Measurements from ENCODE around the gene ROBO3.

Gene ROBO3

DNA sequence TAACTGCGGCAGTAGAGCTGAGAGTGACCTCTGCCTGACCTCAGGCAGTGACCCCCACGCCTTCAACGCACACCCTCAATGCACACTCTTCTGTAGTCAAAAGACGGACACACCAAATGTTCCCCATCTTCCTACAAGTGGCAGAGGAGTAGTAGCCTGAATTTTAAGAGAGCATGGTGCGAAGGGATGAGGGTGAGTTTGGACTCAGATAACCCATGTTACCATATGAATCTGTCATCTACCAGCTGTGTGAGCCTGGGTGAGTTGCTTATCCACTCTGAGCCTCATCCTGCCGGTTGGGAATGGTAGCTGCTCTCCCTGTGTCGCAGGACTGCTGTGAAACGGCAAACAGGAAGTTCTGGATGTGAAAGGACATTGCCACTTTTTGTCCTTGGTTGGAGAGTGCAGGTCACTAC lies 20.6 kb upstream of the ROBO3 start:
- peak overlapping the region; percentile 48 for H3K4me2 ChIP-seq (ENCODE audit: low read length)
- no peak overlapping the region for H3K9ac ChIP-seq (ENCODE audit: low read depth, low read length)
- H3K27me3 ChIP-seq (ENCODE audit: control insufficient read depth, insufficient read depth, low read length) = peaks cover 99% of the 10 kb centered on the region
- H3K36me3 ChIP-seq (ENCODE audit: insufficient read depth, low read length) = no peaks in the 10 kb centered on the region
- no peaks in the 10 kb centered on the region for H3K9me3 ChIP-seq (replicated peaks; ENCODE audit: low read length)
- peaks cover 3% of the 10 kb centered on the region for H3K4me1 ChIP-seq (ENCODE audit: control insufficient read depth, insufficient read depth, low read length)
- no peak overlapping the region for H3K4me3 ChIP-seq (ENCODE audit: low read length)

DNA sequence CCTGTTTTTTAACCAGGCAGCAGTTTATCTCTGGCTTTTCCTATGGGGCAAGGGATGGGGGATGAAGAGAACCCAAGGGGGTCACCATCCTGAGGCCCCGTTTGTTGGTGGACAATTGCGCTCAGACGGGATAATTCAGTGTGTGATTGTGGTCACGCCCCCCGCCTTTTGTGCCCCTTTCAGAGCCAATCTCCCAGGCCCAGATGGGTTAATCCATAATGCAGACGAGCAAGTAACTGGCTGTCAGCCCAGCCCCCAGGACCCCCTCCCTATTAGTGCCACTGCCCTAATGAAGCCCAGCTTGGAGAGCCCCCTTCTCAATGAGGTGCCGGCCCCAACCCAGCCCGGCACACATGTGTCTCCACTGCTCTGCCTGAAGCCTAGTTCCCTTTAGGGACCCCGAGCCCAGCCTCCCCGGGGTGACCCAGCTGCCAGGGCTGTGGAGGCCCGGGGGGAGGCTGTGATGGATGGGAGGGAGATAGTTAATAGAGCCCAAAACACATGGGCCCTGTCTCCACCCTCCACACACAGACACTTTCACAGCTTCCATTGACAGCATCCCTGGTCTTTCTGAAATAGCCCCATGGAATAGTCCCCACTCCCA lies 19.1 kb upstream of the ROBO3 start:
- Histone ChIP-seq H3K9me3 (replicated peaks; ENCODE audit: low read length) (no peaks in the 10 kb centered on the region), H3K4me3 (ENCODE audit: low read length) (no peak overlapping the region), H3K9ac (ENCODE audit: low read depth, low read length) (no peak overlapping the region), H3K4me1 (ENCODE audit: control insufficient read depth, insufficient read depth, low read length) (no peaks in the 10 kb centered on the region), H3K4me2 (ENCODE audit: low read length) (no peak overlapping the region), H3K36me3 (ENCODE audit: insufficient read depth, low read length) (no peaks in the 10 kb centered on the region), H3K27me3 (ENCODE audit: control insufficient read depth, insufficient read depth, low read length) (peaks cover 99% of the 10 kb centered on the region)

DNA sequence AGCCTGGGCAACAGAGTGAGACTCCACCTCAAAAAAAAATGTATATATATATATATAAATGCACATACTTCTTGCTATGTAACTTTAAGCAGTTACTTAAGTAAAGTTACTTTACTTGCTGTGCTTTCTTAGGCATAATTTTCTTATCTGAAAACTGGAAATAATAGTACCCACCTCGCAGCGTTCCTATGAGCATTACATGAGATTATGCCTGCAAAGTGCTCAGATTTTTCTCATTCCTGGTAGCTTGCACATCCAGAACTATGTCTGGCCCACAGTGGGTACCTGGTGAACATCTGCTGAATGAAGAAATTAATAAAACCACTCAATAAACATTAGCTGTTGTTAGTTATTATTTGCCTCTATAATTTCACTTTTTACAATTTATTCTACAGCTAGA lies 6.1 kb upstream of the ROBO3 start:
- Histone ChIP-seq H3K9me3 (replicated peaks; ENCODE audit: low read length) (no peaks in the 10 kb centered on the region), H3K36me3 (ENCODE audit: insufficient read depth, low read length) (no peaks in the 10 kb centered on the region), H3K27me3 (ENCODE audit: control insufficient read depth, insufficient read depth, low read length) (peaks cover 82% of the 10 kb centered on the region), H3K4me2 (ENCODE audit: low read length) (no peak overlapping the region), H3K4me3 (ENCODE audit: low read length) (no peak overlapping the region), H3K4me1 (ENCODE audit: control insufficient read depth, insufficient read depth, low read length) (peaks cover 5% of the 10 kb centered on the region), H3K9ac (ENCODE audit: low read depth, low read length) (no peak overlapping the region)

DNA sequence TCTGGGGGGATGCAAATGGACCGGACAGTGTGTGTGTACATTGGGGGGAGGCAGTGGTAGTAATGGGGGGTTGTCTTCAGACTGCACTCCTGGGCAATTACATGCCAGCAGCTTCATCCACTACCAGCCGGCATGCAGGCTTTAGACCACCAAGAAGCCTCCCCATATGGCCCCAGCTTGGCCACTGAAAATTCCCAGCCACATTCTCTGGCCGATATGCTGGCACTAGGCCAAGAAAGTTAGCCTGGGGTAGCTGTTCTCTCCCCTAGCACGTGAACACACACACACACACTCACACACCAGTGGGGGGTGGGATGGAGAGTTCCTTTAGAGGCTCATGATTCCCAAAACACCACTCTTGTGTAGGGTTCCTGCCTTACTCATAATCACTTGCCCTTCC lies 3.6 kb upstream of the ROBO3 start:
- H3K4me1 ChIP-seq (ENCODE audit: control insufficient read depth, insufficient read depth, low read length) = peaks cover 22% of the 10 kb centered on the region
- no peaks in the 10 kb centered on the region for H3K36me3 ChIP-seq (ENCODE audit: insufficient read depth, low read length)
- H3K4me3 ChIP-seq (ENCODE audit: low read length) = no peak overlapping the region
- no peak overlapping the region for H3K9ac ChIP-seq (ENCODE audit: low read depth, low read length)
- no peaks in the 10 kb centered on the region for H3K9me3 ChIP-seq (replicated peaks; ENCODE audit: low read length)
- no peak overlapping the region for H3K4me2 ChIP-seq (ENCODE audit: low read length)
- peaks cover 83% of the 10 kb centered on the region for H3K27me3 ChIP-seq (ENCODE audit: control insufficient read depth, insufficient read depth, low read length)

DNA sequence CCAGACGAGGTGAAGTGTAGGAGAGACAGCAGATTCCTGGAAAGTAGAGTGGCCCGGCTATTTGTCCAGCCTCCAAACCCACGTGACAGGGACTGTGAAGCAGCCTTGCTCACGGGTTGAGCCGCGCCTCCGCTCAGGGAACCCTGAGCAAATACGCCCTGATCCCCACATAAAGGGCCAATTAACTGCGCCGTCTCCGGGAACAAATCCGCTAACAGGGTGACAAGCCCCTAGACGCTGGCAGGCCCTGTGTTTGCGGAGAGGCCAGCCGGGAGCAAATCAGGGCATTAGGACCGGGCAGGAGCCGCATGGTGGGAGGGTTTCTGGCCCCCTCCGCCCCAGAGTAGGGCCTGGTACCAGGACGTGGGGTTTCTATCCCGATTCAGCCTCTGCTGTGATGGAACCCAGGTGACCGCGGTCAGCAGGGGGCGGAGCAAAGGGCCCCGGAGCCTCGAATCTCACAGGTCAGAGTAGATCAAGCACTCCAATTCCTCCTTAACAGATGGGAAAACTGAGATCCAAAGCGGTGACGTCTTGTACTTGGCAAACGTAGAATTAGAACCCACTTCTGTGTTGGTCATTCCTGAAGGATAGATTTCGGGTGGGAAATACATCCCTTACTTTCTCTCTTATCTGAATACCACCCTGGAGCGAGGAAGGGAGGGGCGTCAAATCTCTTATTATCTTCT lies 2.0 kb upstream of the ROBO3 start:
- Histone ChIP-seq H3K4me3 (ENCODE audit: low read length) (peak overlapping the region; percentile 61), H3K27me3 (ENCODE audit: control insufficient read depth, insufficient read depth, low read length) (peaks cover 95% of the 10 kb centered on the region), H3K4me1 (ENCODE audit: control insufficient read depth, insufficient read depth, low read length) (peaks cover 22% of the 10 kb centered on the region), H3K36me3 (ENCODE audit: insufficient read depth, low read length) (no peaks in the 10 kb centered on the region), H3K9me3 (replicated peaks; ENCODE audit: low read length) (no peaks in the 10 kb centered on the region), H3K4me2 (ENCODE audit: low read length) (peak overlapping the region; percentile 77), H3K9ac (ENCODE audit: low read depth, low read length) (no peak overlapping the region)

DNA sequence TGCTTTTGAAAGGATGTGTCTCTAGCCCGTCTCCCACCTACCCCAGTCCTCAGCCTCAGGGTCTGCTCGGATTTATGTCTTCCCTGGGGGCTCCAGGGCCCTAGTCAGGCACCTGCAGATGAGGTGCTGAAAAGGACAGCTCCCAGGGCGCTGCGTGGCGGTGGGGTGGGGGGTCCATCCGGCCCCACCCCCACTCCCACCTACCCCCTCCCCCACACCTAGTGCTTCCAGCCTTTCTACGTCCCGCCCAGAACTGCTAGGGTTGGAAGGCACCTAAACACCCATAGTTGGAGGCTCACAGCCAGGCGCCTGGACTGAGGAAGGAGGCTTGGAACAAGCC lies 1.4 kb upstream of the ROBO3 start:
- Histone ChIP-seq H3K4me1 (ENCODE audit: control insufficient read depth, insufficient read depth, low read length) (peaks cover 25% of the 10 kb centered on the region), H3K27me3 (ENCODE audit: control insufficient read depth, insufficient read depth, low read length) (peaks cover 95% of the 10 kb centered on the region), H3K4me3 (ENCODE audit: low read length) (peak overlapping the region; percentile 61), H3K36me3 (ENCODE audit: insufficient read depth, low read length) (no peaks in the 10 kb centered on the region), H3K4me2 (ENCODE audit: low read length) (peak overlapping the region; percentile 77), H3K9me3 (replicated peaks; ENCODE audit: low read length) (no peaks in the 10 kb centered on the region), H3K9ac (ENCODE audit: low read depth, low read length) (no peak overlapping the region)

DNA sequence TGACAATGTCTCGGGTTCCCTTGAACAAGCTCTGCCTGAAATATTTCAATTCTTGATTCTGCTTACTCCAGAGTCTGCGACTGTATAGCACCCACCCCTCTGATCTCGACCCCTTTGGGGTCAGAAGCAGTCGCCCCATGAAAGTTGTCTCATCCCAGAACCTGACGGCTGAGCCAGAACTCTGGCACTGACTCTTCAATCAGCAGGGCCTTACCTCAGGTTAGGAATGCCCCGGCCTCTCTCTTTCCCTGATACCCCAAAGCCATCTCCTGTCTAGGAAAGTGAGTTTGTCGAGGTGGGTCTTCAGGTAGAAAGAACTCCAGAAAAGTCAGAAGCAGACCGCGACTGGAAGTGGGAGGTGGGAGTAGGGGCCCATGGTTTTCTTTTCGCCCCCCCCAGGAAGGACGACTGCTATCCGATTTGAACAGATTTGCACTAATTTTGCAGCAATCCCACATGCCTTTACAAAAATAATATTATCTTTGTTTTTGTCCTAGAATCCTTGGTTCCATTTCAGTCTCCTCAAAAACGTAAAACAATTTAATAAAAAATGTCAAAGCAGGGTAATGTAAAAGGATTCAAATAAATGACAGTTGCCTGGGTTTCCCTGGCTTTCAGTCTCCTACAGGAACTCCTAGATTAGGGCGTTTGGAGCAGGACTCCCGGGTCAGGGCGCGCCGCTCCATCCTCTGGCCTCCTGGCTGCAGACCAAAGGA lies 898 bp upstream of the ROBO3 start:
- Histone ChIP-seq H3K4me1 (ENCODE audit: control insufficient read depth, insufficient read depth, low read length) (peaks cover 30% of the 10 kb centered on the region), H3K27me3 (ENCODE audit: control insufficient read depth, insufficient read depth, low read length) (peaks cover 97% of the 10 kb centered on the region), H3K9me3 (replicated peaks; ENCODE audit: low read length) (no peaks in the 10 kb centered on the region), H3K4me3 (ENCODE audit: low read length) (no peak overlapping the region), H3K9ac (ENCODE audit: low read depth, low read length) (no peak overlapping the region), H3K4me2 (ENCODE audit: low read length) (no peak overlapping the region), H3K36me3 (ENCODE audit: insufficient read depth, low read length) (no peaks in the 10 kb centered on the region)

DNA sequence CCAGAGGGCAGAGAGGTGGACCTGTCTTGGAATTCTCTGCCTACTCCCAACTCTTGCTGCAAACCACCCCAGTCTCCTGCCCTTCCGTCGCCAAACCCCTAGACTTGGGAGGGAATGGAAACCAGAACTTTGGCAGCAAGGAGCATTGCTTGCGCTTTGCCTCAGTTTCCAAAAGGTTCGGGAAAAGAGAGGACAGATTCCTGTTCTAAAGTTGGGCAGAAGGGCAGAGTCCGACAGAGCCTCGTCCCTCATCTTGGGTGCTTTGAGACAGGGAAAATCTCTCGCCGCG lies 396 bp upstream of the ROBO3 start:
- Histone ChIP-seq H3K9me3 (replicated peaks; ENCODE audit: low read length) (no peaks in the 10 kb centered on the region), H3K27me3 (ENCODE audit: control insufficient read depth, insufficient read depth, low read length) (peaks cover 97% of the 10 kb centered on the region), H3K9ac (ENCODE audit: low read depth, low read length) (no peak overlapping the region), H3K36me3 (ENCODE audit: insufficient read depth, low read length) (no peaks in the 10 kb centered on the region), H3K4me2 (ENCODE audit: low read length) (peak overlapping the region; percentile 83), H3K4me3 (ENCODE audit: low read length) (no peak overlapping the region), H3K4me1 (ENCODE audit: control insufficient read depth, insufficient read depth, low read length) (peaks cover 30% of the 10 kb centered on the region)

DNA sequence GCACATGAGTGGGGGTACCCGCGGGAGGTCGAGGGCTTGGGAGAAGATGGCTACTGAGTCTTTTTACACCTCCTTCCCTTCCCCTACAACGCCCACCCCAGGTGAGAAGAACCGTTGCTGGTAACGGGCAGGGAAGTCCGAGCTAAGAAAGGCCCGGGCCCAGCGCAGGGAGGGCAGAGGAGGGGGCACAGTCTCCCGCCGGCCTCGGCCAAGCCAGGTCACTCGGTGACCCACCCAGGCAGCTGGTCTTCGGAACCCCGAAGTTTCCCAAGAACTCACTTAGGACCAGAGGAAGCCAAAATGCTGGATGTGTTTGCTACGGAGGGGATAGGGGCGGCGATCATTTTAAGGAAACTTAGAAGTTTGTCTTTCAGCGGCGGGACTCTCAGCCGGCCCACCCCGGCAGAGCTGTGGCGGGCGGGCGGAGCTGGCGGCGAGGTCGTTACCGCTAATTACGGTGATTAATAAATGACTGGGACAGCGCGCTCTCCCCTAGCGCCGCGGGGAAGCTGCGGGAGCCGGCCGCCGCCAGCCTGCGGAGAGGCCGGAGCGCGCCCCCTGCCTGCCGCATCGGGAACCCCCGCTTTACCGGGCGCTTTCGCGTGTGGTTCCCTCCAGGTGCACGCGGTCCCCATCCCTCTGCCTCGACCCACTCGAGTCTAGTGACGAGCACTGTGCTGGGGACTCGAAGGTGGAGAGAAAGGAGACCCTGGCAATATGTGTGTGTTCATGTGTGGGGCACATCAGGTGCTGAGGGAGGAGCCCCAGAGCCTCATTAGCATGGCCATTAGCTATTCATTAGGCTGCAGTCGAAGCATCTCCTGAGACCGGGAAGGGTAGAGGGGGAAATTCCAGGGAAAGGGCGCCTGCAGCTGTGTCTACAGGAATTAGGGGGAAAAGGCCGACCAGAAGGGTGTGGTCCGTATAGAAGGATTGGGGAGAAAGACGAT lies 945 bp downstream of the ROBO3 start:
- peak overlapping the region; percentile 63 for H3K4me3 ChIP-seq (ENCODE audit: low read length)
- H3K9ac ChIP-seq (ENCODE audit: low read depth, low read length) = no peak overlapping the region
- H3K4me2 ChIP-seq (ENCODE audit: low read length) = peak overlapping the region; percentile 83
- peaks cover 98% of the 10 kb centered on the region for H3K27me3 ChIP-seq (ENCODE audit: control insufficient read depth, insufficient read depth, low read length)
- no peaks in the 10 kb centered on the region for H3K36me3 ChIP-seq (ENCODE audit: insufficient read depth, low read length)
- peaks cover 30% of the 10 kb centered on the region for H3K4me1 ChIP-seq (ENCODE audit: control insufficient read depth, insufficient read depth, low read length)
- no peaks in the 10 kb centered on the region for H3K9me3 ChIP-seq (replicated peaks; ENCODE audit: low read length)

DNA sequence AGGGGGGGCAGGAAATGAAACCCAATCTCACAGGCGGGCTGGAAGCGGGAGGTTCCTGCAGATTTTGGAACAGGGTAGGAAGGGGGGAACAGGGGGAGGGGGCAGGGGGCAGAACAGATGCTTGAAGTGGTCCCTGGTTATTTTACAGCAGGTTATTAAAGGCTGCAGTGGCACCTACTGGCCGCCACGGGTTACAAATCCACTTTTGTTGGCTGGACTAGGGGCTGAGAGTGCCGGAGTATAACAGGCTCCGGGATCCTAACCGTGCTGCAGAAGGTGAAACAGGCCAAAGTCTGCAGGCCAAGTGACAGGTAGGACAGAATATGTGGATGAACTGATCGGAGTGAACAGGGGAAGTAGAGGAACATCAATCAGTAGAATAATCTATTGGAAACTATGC lies 2.5 kb downstream of the ROBO3 start:
- Histone ChIP-seq H3K4me1 (ENCODE audit: control insufficient read depth, insufficient read depth, low read length) (peaks cover 30% of the 10 kb centered on the region), H3K27me3 (ENCODE audit: control insufficient read depth, insufficient read depth, low read length) (peaks cover 98% of the 10 kb centered on the region), H3K36me3 (ENCODE audit: insufficient read depth, low read length) (no peaks in the 10 kb centered on the region)

More for the DNA sequence above, 2.5 kb downstream of the ROBO3 start:
- no peak overlapping the region for H3K4me3 ChIP-seq (ENCODE audit: low read length)
- no peak overlapping the region for H3K4me2 ChIP-seq (ENCODE audit: low read length)
- no peak overlapping the region for H3K9ac ChIP-seq (ENCODE audit: low read depth, low read length)
- no peaks in the 10 kb centered on the region for H3K9me3 ChIP-seq (replicated peaks; ENCODE audit: low read length)
